BJ (cell line): Measurements from ENCODE around the gene MGARP. TPM values are rescaled to one million over a fixed set of nuclear protein-coding genes. Genes with fewer than 3 reads are reported as not detected.
A peak's percentile ranks its signal among the peaks of the same experiment; 100 is the strongest.

ENCODE experiments used
- CTCF ChIA-PET: fragments of 350-600 bp; formaldehyde crosslinking; extraction: SDS; loops from one replicate; lab custom pipeline; 2021; ENCODE audit warnings: antibody characterized with exemption, inconsistent platforms; lab: Yijun Ruan, JAX
- POLR2A ChIA-PET: fragments of 300-600 bp; sonication (Branson Sonifier 250); formaldehyde crosslinking; extraction: SDS; loops from one replicate; lab custom pipeline; 2021; ENCODE audit warnings: antibody characterized with exemption; lab: Charles Lee
- DNase-seq: peaks from one replicate; pipeline ENCODE4 v3.0.0-alpha.2; 2011; ENCODE audit warnings: low read depth
- H3K27me3 ChIP-seq: 2 replicates; pipeline ENCODE4 v1.6.0; 2011; ENCODE audit warnings: low read length; ENCODE audit not compliant: control insufficient read depth, insufficient read depth
- H3K36me3 ChIP-seq: 2 replicates; pipeline ENCODE4 v1.5.1; 2011; ENCODE audit warnings: low read length; ENCODE audit not compliant: control insufficient read depth, insufficient read depth
- H3K4me3 ChIP-seq: 2 replicates; pipeline ENCODE4 v1.5.1; 2011; ENCODE audit warnings: low read depth, mild to moderate bottlenecking, control low read depth, low read length
- CTCF ChIP-seq: IDR thresholded peaks from 2 replicates; pipeline ENCODE4 v1.5.1; 2011; ENCODE audit warnings: low read depth, mild to moderate bottlenecking, control low read depth, inconsistent platforms, low read length, moderate library complexity; ENCODE audit not compliant: insufficient read depth
- polyA plus RNA-seq: library from polyadenylated mRNA; depleted of rRNA; stranded (reverse); fragments of >200 nt; gene quantifications from 2 replicates; pipeline ENCODE4 v1.2.3, GENCODE V29; 2011

MGARP gene
- polyA plus RNA-seq, 1 experiment, result 24.2 TPM

DNA sequence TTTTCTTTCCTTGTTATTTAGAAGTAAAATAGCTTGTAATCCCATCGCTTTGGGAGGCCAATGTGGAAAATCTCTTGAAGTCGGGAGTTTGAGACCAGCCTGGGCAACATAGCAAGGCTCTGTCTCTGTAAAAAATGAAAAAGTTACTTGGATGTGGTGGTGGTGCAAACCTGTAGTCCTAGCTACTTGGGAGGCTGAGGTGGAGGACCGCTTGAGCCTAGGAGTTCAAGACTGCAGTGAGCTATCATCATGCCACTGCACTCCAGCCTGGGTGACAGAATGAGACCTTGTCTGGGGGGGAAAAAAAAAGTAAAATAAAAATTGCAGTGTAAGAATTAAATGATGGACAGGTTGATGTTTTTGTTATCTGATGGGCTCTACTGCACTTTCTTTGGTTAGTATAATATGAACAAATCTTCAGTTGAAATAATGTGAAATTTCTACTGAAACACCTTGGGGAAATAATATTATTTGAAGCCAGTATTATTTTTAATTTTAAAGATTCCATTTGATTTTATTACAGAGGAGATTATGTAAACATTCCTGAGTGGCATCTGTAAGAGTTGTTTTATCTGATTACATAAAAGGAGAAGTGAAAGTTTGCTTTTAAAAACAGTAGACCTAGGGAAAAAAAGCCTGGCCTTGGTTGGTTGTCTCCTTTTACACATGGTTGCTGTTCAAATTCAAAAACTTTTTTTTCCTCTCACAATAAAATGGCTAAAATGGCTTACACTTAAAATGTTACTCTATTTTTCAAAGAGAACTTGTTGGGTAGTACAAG, 32.7 kb upstream of the MGARP start:
- Histone ChIP-seq H3K4me3 (no peak overlapping the region), H3K36me3 (no peaks in the 10 kb centered on the region), H3K27me3 (no peaks in the 10 kb centered on the region)
- ChIA-PET CTCF (interaction anchor here (2.2 kb wide), 1 partner anchor 11 kb away, joined by 7 read pairs; the partner anchor contains the start of gene NAA15), POLR2A (interaction anchor here (0.6 kb wide), 1 partner anchor 1356 kb away, joined by 8 read pairs; no protein-coding TSS in a partner anchor)
- no peak for TF ChIP-seq CTCF
- DNase-seq, result no peak

- ChIA-PET POLR2A (interaction anchor here (0.6 kb wide), 2 partner anchors 11 to 1356 kb away, joined by 3 to 8 read pairs; no protein-coding TSS in a partner anchor), CTCF (interaction anchor here (1.5 to 2.2 kb wide), 2 partner anchors 10 to 16 kb away, joined by 4 to 7 read pairs; partner anchors contain the start of gene NAA15)
- no peaks in the 10 kb centered on the region for H3K36me3 ChIP-seq
- no peak for DNase-seq
- no peak overlapping the region for H3K4me3 ChIP-seq
- TF ChIP-seq CTCF, result no peak
- H3K27me3 ChIP-seq, result no peaks in the 10 kb centered on the region
Observed at GRCh38 chr4:139311909-139312308, 31.9 kb upstream of the MGARP start.

GRCh38 chr4:139304920-139305319, 24.9 kb upstream of the MGARP start:
- no peak overlapping the region for H3K4me3 ChIP-seq
- DNase-seq, result no peak
- no peaks in the 10 kb centered on the region for H3K36me3 ChIP-seq
- ChIA-PET POLR2A (no interaction called here), CTCF (no interaction called here)
- H3K27me3 ChIP-seq, result no peaks in the 10 kb centered on the region
- TF ChIP-seq CTCF, result no peak

DNA sequence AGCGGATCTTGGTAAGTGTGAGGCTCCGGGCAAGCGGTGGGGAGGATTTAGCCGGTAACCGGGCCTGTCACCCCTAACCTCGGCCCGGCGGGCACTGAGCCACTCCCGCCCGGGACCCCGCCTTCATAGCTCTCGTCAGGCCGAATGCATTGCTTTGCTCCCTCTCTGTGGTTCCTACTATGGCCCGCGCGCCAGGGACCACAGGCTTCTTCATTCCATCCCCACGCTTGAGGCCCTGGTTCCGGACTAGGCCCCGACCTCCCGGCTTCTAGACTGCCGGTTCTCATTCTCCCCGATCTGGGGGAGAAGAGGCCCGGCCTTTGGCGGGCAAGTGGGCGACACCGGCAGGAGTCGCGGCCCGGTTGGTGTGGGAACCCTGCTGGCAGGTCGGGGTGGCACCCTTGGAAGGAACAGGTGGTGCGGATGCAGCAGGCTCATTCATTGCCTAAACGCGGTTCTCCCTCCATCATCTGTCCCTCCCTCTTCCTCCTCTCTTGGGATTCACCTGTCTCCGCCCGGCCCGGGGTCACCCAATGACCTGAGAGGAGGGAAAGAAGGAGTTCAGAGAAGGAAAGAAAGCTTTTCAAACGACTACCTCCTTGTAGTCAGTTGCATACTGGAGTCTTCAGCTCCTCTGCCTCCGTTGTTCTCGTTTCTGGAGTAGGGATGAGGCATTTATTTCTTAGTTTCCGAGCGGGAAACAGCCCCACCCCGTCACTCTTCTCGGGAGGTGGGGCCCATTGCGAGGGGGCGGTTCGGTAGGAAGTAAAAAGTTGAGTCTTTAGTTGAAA, 22.0 kb upstream of the MGARP start, which contains the start of gene NDUFC1:
NDUFC1 (minus strand) TSS at position 657 of the 791 bp plus-strand sequence. CDS start 6,679 bp downstream, outside the sequence.
- ChIA-PET CTCF (interaction anchor here (0.6 to 2.5 kb wide), 8 partner anchors 10 to 359 kb away, joined by 3 to 13 read pairs (median 4); partner anchors contain the start of gene MGARP), POLR2A (interaction anchor here (0.5 to 0.6 kb wide), 2 partner anchors 21 to 102 kb away, joined by 3 to 9 read pairs; no protein-coding TSS in a partner anchor)
- peak; percentile 45 for TF ChIP-seq CTCF
- Histone ChIP-seq H3K36me3 (no peaks in the 10 kb centered on the region), H3K27me3 (no peaks in the 10 kb centered on the region), H3K4me3 (peak within 1 kb of the TSS; percentile 87)
- no peak for DNase-seq
